ENCODE data around the gene NT5C3A.
"Not testable (repeated sequence)": the region's sequence is repeated elsewhere in the genome, so short reads cannot be mapped to it uniquely, and the experiment has no call there.

- TF ChIP-seq CTCF (conservative IDR thresholded peaks at IDR 0.05; ENCODE audit: low read depth, low read length); EZH2 (IDR thresholded peaks at IDR 0.05; ENCODE audit: low read length, unreplicated experiment); EZH2phosphoT487 (IDR thresholded peaks at IDR 0.05; ENCODE audit: borderline replicate concordance, low read length): not testable (repeated sequence)
These were observed 95.9 kb downstream of the NT5C3A start for GRCh38 chr7:32966489-32967267.
